Fibroblast of gingiva (primary cell): ENCODE measurements around the gene STOM.

Source experiments
- DNase-seq: peaks from one replicate; pipeline ENCODE4 v3.0.0-alpha.2; 2011; ENCODE audit warnings: low read depth

The STOM gene

DNA sequence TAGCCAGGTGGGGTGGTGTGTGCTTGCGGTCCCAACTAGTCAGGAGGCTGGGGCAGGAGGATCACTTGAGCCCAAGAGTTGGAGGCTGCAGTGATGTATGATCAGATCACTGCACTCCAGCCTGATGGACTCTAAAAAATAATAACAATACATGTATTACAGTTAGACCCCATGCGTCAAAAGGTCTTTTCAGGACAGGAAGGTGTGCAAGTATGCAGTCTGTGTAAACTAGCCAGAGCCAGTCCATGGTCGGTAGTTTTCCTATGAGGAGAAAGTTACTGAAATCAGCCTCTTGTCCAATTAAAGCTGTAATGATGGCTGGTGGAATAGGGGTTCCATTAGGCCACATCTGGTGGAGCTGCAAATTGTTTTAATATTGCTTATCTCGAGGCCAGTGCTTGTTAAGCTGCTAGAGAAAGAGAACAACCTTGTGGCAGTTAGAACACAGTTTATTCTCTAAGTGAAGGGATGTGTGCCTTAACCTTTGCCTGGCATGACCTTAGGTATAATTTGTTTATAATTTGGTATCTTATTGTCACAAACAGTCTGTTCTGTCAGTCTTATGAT, 1.5 kb upstream of the STOM start:
- DNase-seq = no peak

DNA sequence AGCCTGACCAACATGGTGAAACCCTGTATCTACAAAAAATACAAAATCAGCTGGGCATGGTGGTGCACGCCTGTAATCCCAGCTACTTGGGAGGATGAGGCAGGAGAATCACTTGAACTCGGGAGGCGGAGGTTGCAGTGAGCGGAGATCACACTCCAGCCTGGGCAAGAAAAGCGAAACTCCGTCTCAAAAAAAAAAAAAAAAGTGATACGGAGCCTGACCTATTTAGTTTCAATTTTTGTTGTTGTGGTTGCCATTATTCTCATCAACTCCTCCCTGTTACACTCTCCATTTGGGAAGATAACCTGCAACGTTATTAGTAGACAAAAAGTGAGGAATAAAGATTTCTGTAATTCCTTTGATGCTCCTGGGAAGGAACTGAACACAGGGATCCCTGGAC, 1.3 kb downstream of the STOM start:
- DNase-seq = no peak

DNA sequence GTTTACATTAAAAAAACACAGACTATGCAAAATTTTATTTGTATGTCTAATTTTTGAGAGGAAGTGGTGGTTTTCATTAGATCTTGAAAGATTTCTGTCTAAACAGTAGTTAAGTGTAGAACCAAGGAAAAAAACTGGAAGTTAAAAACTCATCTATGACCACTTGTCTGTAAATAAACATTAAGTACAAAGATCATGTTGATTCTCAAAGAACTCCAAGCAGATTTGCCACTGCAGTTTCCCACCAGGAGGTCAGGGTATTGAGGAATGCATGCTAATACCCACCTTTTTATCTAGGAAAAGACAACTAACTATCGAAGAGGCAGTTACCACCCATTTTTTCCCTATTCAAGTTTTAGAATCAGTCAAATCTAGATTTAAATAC, 1.9 kb downstream of the STOM start:
- no peak for DNase-seq

DNA sequence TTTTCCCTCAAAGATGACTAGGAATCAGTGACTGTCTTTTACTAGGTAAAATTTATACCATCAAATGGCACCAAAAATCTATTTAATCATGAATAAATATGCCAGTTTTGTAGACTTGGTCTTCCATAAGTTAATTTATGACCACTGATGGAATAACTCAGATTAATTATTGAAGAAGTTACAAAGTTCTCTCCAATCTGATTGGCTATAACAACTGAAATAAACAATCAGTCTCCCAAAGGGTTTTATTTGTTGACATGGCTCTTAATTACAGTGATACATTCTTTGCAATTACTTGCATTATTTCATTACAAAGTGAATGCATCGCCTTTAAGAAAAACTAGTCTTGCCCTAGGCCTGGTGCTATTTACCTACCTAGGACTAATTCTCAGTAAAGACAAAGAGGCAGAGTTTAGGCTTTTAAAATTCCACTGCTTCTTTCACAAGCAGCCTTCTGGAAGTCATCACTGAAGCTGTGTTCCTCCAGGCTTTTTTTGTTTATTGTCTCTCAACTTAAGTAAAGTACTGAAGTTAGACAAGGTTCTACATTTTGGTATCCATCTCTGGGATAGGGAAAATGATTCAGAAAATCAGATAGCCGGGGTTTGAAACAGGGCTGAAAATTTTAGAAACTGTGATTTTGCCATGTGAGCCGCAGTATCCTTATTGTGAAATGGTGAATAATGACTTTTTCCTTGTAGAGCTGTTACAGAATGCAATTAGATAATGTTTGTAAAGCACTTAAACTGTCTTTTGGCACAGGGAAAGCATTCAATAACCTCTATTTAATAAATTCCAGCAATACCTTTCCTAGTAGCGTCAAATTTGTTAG, 2.5 kb downstream of the STOM start:
- no peak for DNase-seq

DNA sequence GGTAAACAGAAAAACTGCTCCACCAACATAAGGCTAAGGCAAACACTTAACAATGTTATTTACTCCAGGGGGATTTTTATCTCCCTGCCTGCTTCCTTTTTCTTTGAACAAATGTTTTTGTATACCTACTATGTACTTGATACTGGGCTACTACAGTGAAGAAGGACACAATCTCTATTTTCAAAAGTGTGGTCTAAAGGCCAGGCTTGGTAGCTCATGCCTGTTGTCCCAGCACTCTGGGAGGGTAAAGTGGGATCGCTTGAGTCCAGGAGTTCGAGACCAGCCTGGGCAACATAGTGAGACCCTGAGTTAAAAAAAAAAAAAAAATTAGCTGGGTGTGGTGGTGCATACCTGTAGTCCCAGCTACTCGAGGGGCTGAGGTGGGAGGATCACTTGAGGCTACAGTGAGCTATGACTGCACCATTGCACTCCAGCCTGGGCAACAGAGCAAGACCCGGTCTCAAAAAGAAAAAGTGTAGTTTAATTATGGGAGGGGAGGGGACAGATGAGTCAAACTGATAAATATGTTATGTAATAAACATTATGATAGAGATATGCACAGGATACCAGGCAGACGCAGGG, 3.3 kb downstream of the STOM start:
- DNase-seq = no peak

DNA sequence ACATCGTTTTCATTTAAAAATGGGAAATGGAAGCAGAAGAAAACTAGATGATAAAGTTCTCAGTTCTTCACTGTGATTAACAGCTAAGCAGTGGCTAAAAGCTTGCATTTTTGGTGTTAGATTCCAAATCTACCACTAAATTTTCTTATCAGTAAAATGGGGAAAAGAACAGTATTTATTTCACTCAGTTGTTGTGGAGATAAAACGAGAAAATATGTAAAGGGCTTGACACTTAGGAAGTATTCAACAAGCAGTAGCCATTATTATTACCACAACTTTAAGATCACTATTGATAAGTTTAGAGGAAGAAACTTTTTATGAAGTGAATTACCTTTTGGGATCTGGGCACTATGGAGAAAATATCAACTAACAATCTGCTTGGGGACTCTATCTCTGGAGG, 4.5 kb downstream of the STOM start:
- no peak for DNase-seq

DNA sequence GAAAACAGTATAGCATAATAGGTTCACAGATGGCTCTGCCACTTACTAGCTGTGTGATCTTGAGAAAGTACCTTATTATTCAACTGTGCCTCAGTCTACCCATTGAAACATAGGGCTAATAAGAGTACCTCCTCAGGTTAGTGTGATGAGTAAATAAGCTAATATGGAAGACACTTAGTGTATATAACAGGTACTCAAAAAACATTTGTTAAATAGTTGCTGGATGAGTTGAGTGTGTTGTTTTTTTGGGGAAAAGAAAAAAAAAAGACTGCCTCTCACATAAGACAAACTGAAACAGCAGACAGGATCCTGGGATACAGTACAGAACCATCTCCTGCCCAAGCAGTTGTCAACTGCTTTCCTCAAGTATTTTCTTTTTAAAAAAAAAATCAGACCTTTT, 5.2 kb downstream of the STOM start:
- no peak for DNase-seq

DNA sequence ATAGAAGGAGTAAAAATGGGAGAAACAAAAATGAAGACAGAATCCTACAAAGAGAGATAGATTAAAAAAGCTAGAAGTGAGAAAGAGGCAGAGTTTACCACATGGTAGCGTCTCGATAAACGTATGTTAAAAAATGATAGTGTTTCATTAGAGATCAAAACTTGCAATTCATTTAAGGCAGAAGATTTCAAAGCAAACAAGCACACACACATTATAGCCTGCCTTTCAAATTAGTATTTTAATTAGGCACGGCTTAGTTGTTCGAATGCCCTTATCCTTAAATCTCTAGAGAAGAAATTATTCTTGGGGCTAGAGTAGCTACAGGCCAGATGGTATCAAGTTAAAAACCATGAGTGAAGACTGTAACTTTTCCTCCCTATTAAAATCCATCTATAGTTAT, 6.0 kb downstream of the STOM start:
- no peak for DNase-seq

DNA sequence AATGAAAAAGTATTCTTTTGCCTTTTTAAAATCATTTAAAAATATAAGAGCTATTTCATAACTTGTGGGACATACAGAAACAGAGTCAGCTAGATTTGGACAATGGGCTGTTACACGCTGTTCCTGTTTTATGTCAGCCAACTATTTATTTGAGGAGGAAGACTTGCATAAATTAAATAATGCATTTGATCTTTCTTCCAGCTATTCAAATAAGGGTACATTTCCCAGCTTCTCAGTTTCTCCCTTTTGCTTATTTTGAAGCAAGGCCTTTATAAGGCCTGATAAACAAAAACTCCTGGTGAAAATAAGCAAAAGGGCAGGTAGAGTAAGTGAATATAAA, 6.5 kb downstream of the STOM start:
- no peak for DNase-seq

DNA sequence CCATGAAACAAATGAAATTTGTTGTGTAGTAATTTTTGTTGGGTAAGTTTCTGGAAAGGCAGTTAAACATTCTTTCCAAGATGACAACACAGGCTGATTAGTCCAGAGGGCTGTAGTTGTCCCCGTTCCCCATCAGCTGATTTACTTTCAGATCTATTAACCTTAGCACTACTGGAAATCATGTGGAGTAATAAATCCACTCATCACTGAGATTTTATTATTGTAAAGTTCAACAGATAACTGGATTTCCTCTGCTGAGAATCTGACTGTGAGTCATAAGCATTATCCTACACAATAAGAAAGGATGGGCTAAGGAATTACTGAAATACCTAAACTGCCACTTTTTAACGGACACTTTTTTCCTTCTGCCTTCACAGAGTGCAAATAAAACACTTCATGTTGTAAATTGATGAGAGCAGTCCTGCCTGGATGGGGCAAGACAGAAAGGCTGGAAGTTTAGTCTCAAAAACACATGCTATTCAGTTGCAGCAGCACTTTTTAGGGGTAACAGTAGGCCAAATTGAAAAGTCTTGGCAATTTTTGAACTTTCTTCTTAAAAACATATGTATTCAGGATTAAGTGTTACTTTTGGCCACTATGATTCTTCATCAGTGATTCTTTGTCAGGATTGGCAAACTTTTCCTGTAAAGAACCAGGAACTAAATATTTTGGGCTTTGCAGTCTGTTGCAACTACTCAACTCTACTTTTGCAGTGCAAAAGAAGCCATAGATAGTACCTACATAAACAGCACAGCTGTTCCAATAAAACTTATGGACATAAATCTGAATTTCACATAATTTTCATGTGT, 7.0 kb downstream of the STOM start:
- DNase-seq = peak; percentile 80

DNA sequence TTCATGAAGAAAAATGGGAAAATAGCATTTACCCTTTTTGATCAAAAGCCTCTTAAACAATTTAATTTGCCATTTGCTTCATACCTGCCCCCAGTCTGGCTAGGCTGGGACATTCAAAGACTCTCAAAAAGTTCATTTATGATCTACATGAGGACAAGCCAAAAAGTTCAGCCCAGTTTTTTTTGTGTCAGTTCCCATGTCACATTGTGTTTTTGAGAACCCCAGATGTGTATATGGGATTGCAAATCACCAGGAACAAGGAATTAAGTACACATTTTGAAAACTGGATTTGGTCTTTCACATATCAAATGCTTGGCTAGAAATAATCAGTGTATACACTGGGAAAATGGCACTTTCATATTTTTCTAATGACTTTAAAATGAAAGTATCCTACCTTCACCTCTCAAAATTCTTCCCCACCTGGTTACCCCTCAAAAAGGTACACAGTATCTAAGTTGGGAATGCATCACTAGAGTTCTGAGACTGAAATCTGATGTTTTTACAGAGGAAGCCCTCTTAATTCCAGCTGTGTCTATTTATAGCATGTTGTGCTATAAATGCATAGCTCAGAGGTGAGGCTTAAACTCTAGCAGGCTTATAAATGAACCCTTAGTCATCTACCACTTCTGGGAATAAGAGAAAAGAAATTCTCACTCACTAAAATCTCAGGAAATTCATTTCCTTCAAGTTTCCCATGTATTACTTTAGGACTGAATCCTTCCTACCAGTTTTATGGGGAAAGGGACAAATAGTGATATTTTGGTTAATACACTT, 9.3 kb downstream of the STOM start:
- DNase-seq = peak; percentile 51

DNA sequence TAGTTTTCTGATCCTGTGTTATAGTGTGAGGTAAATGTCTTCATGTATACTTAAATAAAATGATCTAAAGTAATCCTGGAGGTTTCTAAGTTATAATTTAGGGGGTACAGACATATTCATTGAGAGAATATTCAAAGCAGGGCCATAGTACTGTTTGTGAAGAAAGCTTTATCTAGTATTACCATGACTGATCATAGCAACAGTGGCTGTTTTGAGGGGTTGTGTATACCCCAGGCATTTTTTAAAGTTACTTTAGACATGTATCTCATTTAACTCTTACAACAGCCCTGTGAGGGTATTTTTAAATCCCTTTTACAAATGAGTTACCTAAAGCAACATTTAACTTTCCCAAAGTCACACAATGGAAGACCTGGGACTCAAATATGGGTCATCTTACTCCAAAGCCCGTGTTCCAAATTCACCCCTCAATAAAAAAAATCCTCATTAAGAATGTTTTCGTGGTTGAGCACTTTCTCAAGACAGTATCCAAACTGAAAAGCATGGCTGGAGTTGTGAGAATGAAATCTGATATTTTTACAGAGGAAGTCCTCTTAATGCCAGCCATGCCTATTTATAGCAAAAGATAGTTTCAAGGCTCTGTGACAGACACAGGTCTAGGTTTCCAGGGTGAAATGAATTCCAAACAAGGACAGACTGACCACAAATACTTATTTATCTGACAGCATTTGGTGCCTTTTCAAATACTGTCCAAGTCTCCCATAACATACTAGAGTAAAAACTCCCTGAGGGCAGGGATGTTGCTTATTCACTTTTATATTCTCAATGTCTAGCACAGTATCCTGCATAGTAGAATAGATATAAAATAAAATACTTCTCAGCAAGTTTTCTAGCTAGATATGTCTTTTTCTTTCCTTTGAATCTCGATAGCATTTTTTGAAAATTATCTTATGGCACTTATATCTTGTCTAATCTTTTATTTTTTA, 10.4 kb downstream of the STOM start:
- DNase-seq = peak; percentile 68

DNA sequence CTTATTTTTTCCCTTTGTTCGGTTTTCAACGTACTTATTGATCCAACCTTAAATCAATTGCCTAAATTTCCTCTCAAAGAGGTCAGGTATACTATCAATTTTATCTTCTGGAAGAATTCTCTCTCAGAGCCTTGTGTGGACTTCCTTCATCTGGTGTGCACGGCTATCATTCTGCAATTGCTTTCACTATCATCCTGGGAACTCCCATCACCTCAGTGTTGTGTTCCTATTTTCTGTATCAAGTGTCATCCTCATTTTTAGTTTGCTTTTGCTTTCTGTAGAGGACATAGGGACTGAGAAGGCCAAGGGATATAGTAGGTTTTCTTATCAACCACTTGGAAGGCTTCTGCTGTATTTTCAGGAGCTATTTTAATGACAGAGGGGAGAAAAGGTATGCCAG, 11.3 kb downstream of the STOM start:
- DNase-seq = no peak

DNA sequence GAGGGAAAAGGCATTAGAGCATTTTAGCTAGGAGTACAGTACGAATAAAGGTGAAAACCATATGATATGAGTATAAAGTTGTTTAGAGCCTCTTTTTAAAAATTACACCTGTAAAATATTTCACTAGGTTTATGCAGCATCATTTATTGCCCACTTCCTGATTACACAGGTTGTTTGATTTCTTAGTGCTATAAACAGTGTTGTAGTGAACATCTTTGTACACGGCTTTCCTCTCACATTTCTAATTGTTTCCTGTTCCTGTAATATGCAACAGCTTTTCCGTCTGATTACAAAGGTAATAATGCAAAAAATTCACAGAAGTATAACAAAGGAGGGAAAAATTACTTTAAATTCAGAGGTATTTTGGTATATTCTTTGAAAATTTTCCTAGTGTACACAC, 13.0 kb downstream of the STOM start:
- DNase-seq = no peak

DNA sequence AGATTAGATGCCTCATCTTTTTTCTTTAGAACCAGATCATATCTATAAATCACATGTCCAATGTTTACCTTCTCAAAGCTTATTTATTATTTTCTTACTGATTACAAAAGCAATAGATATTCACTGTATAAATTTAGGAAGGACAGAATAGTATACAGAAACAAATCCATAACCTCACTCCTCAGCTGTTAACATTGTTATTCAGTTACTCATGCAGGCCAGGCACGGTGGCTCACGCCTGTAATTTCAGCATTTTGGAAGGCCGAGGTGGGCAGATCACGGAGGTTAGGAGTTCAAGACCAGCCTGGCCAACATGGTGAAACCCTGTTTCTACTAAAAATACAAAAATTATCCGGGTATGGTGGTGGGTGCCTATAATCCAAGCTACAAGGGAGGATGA, 15.3 kb downstream of the STOM start:
- no peak for DNase-seq

DNA sequence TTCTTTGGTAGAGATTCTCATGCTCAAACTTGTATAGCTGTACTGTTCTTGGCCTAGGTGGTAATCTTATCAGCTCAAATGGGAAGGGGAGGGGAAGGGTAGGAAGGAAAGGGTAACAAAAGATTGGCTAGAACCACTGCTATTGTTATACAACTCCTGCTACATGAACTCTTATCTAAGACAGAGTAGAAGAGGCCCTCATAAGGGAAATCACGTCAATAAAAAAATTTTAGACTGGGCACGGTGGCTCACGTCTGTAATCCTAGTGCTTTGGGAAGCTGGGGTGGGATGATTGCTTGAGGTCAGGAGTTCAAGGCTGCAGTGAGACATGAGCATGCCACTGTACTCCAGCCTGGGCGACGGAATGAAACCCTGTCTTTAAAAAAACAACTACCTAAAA, 15.9 kb downstream of the STOM start:
- DNase-seq = no peak

DNA sequence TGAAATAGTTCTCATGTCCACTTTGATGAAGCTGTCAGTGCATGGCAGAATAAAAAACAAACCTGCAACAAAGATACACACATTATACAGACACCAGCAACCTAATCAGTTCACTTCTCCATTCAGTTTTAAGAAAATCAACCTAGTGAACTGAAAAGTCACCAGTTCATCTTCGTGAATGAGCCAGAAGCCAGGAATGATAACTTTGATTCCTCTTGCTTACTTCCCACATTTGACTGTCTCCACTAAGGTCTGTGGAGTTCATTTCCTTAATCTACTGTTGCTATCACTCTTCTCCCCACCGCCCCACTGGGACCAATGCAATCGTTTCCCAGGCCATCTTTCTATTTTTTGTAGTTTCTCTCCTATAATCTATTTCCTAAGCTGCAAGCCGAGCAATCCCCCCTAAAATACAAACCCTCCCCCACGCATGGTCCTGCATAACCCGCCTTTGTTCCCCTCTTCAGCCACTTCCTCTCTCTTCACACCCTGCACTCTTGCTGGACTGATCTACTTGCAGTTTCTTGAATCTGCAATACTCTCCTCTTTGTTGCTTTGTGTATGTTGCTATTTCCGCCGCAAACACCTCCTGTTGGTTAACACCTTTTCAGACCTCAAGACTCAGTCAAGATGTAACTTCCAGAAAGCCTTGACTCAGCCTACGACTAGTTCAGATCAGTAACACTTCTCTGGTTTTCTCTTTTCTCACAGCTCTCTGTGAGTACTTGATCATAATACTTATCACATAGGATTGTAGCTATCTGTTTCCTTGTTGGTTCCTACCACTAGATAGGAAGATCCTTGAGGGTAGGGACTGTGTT, 16.6 kb downstream of the STOM start:
- no peak for DNase-seq

DNA sequence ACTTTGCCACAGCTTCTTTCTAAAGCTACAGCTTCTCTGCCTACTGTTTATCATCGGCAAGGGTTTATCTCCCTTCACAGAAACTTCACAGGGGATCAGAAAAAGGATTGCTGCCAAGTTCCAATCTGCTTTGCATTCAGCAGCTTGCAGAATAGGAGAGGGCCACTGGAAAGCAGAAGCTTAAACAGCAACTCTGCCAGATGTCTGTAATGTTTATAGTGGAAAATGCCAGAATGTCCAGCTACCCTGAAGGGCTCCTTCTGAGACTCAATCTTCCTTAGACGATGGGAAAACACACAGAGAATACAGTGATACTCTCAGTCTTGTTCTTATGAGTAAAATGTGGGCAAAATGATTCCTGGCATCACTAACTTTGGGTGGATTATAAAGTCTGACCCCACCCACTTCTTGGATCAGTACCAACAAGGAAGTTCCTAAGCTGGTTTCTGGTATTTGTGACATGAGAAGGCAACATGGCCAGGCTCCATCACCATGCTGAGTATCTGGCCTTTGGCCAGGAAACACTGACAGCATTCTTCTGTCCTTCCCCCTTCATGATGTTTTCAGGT, 19.0 kb downstream of the STOM start:
- peak; percentile 94 for DNase-seq

DNA sequence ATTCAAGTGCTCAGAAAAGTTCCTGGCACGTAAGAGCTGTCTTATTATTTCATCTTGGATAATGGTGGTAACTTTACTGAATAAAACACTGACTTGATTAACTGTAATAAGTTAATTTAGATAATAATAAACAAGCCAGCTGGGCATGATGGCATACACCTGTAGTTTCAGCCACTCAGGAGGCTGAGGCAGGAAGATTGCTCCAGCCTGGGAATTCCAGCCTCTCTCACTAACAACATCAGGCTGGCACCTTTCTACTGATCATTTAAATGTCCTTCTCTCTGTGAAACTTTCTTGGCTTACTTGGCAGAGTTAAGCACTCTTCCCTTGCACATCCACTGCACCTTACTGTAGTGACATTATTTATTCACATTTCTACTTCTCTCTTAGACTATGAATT, 20.0 kb downstream of the STOM start:
- no peak for DNase-seq

DNA sequence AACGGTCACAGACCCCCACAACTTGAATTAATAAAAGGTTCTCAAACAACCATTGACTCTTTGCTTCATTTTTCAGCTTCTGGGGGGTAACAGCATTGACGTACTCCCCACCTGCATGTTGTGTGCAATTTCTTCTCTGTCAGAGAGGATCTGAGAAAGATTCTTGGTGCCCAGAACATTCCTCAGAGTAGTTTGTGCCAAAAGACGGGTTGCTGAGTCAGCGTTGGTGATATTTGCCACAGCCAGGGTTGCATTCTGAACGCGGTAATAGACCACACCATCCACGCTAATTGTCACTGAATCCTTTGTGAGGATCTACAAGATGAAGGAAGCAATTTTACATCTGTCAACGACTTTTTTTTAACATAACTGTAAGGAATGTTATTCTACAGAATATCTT, 21.0 kb downstream of the STOM start:
- DNase-seq = peak; percentile 52
